BJ (cell line): ENCODE measurements around the gene SRSF10. TPM values are rescaled to one million over a fixed set of nuclear protein-coding genes. Genes with fewer than 3 reads are reported as not detected.

Source experiments
- CTCF ChIA-PET: fragments of 350-600 bp; formaldehyde crosslinking; extraction: SDS; loops from one replicate; lab custom pipeline; 2021; ENCODE audit warnings: antibody characterized with exemption, inconsistent platforms; lab: Yijun Ruan, JAX
- POLR2A ChIA-PET: fragments of 300-600 bp; sonication (Branson Sonifier 250); formaldehyde crosslinking; extraction: SDS; loops from one replicate; lab custom pipeline; 2021; ENCODE audit warnings: antibody characterized with exemption; lab: Charles Lee
- DNase-seq: peaks from one replicate; pipeline ENCODE4 v3.0.0-alpha.2; 2011; ENCODE audit warnings: low read depth
- H3K27me3 ChIP-seq: 2 replicates; pipeline ENCODE4 v1.6.0; 2011; ENCODE audit warnings: low read length; ENCODE audit not compliant: control insufficient read depth, insufficient read depth
- H3K36me3 ChIP-seq: 2 replicates; pipeline ENCODE4 v1.5.1; 2011; ENCODE audit warnings: low read length; ENCODE audit not compliant: control insufficient read depth, insufficient read depth
- H3K4me3 ChIP-seq: 2 replicates; pipeline ENCODE4 v1.5.1; 2011; ENCODE audit warnings: low read depth, mild to moderate bottlenecking, control low read depth, low read length
- polyA minus RNA-seq: library from RNA; depleted of rRNA, polyadenylated mRNA; stranded (reverse); fragments of >200 nt; gene quantifications from 2 replicates; pipeline ENCODE4 v1.2.3, GENCODE V29; 2011; rRNA and poly(A)+ RNA removed
- polyA plus RNA-seq: library from polyadenylated mRNA; depleted of rRNA; stranded (reverse); fragments of >200 nt; gene quantifications from 2 replicates; pipeline ENCODE4 v1.2.3, GENCODE V29; 2011; rRNA removed
- TF ChIP-seq, protein P1 (sequence below): IDR thresholded peaks from 2 replicates; pipeline ENCODE4 v1.5.1; 2011; ENCODE audit warnings: low read depth, mild to moderate bottlenecking, control low read depth, inconsistent platforms, low read length, moderate library complexity; ENCODE audit not compliant: insufficient read depth

SRSF10 gene
- polyA plus RNA-seq: 55.1 and 97.8 TPM in 2 replicates
- polyA minus RNA-seq: 47.1 and 57.8 TPM in 2 replicates

- CTCF ChIA-PET: interaction anchor here (0.6 to 1.0 kb wide), 3 partner anchors 12 to 62 kb away, joined by 3 to 4 read pairs (median 3); no protein-coding TSS in a partner anchor
- POLR2A ChIA-PET: interaction anchor here (0.5 to 2.0 kb wide), 4 partner anchors 14 to 960 kb away, joined by 3 to 7 read pairs (median 4); no protein-coding TSS in a partner anchor
- Histone ChIP-seq H3K4me3 (peak within 1 kb of the TSS; percentile 96), H3K36me3 (no peaks in the 10 kb centered on the region), H3K27me3 (no peaks in the 10 kb centered on the region)
- DNase-seq: peak; percentile 88
- TF ChIP-seq, protein P1, sequence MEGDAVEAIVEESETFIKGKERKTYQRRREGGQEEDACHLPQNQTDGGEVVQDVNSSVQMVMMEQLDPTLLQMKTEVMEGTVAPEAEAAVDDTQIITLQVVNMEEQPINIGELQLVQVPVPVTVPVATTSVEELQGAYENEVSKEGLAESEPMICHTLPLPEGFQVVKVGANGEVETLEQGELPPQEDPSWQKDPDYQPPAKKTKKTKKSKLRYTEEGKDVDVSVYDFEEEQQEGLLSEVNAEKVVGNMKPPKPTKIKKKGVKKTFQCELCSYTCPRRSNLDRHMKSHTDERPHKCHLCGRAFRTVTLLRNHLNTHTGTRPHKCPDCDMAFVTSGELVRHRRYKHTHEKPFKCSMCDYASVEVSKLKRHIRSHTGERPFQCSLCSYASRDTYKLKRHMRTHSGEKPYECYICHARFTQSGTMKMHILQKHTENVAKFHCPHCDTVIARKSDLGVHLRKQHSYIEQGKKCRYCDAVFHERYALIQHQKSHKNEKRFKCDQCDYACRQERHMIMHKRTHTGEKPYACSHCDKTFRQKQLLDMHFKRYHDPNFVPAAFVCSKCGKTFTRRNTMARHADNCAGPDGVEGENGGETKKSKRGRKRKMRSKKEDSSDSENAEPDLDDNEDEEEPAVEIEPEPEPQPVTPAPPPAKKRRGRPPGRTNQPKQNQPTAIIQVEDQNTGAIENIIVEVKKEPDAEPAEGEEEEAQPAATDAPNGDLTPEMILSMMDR: peak; percentile 45
Measured at GRCh38 chr1:23979881-23980727, at the start of gene SRSF10. Gene SRSF10, minus strand, starts transcription at chr1:23980327. Its CDS starts 72 bp downstream, at chr1:23980255.

DNA sequence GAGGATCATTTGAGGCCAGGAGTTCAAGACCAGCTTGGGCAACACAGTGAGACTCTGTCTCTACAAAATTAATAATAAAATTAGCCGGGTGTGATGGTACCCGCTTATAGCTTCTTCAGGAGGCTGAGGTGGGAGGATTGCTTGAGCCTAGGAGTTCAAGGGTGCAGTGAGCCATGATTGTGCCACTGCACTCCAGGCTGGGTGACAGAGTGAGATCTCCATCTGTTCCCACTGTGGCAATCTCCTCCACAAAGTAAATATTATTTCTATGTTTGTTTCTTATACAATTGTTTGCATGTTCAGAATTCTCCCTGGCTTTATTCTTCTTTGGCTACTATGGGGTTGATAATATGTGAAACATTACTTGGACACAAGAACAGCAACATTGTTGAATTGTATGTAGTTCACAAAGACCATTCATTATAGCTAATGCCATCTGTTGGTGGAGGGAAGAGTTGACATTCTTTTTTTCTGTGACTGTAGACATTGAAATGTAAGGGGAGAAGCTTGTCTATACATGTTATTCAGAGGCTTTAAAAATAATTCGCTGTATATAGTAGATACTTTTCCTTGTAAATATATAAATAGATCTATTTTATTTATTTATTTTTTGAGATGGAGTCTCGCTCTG, 47.8 kb upstream of the SRSF10 start:
- TF ChIP-seq, protein P1: peak; percentile 61
- CTCF ChIA-PET: interaction anchor here (0.6 to 2.2 kb wide), 19 partner anchors 9 to 257 kb away, joined by 3 to 13 read pairs (median 4); no protein-coding TSS in a partner anchor
- H3K36me3 ChIP-seq: no peaks in the 10 kb centered on the region
- H3K4me3 ChIP-seq: no peak overlapping the region
- POLR2A ChIA-PET: no interaction called here
- DNase-seq: no peak
- no peaks in the 10 kb centered on the region for H3K27me3 ChIP-seq

DNA sequence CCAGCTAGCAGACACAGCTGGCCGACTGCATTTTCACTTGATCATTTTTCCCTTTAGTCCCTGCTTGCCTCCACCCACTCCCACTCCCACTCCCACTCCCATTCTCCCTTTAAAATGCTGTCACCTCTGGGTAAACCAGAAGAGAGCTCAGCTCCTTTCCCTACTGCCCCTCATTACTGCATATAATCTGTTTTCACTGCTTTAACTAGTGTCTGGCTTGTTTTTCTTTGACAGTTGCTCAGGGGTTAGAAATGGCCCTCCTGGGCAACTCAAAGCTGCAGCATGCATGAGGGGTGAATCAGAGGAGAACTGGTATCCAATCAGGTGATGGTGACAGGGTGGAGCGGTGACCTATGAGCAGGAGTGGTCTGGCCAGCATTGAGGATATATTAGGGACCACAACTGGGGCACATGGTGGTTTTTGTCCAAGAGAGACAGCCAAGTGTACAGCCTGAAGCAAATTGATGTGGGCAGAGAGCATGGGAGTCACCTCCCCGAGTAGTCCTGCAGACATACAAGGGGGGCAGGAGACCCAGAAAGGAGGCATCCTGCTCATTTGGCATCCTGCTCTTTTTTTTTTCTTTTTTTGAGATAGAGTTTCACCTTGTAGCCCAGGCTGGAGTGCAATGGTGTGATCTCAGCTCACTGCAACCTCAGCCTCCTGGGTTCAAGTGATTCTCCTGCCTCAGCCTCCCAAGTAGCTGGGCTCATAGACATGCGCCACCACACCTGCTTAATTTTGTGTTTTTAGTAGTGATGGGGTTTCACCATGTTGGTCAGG, 42.6 kb upstream of the SRSF10 start:
- no peak overlapping the region for H3K4me3 ChIP-seq
- ChIA-PET CTCF (interaction anchor here (1.0 kb wide), 1 partner anchor 19 kb away, joined by 3 read pairs; no protein-coding TSS in a partner anchor), POLR2A (interaction anchor here (1.1 kb wide), 1 partner anchor 43 kb away, joined by 7 read pairs; the partner anchor contains the start of gene SRSF10)
- H3K36me3 ChIP-seq: no peaks in the 10 kb centered on the region
- DNase-seq: peak; percentile 84
- no peaks in the 10 kb centered on the region for H3K27me3 ChIP-seq
- TF ChIP-seq, protein P1: no peak

- POLR2A ChIA-PET: interaction anchor here (1.1 kb wide), 1 partner anchor 42 kb away, joined by 7 read pairs; the partner anchor contains the start of gene SRSF10
Measured at GRCh38 chr1:24021403-24022266, 41.5 kb upstream of the SRSF10 start.

More at GRCh38 chr1:24021403-24022266, 41.5 kb upstream of the SRSF10 start:
- TF ChIP-seq, protein P1: no peak
- Histone ChIP-seq H3K36me3 (no peaks in the 10 kb centered on the region), H3K4me3 (no peak overlapping the region), H3K27me3 (no peaks in the 10 kb centered on the region)
- CTCF ChIA-PET: interaction anchor here (0.9 to 1.0 kb wide), 2 partner anchors 9 to 18 kb away, joined by 3 read pairs; no protein-coding TSS in a partner anchor
- no peak for DNase-seq
